ENCODE measurements around the gene TECR.
"Not testable (repeated sequence)": the region's sequence is repeated elsewhere in the genome, so short reads cannot be mapped to it uniquely, and the experiment has no call there.

TECR gene

DNA sequence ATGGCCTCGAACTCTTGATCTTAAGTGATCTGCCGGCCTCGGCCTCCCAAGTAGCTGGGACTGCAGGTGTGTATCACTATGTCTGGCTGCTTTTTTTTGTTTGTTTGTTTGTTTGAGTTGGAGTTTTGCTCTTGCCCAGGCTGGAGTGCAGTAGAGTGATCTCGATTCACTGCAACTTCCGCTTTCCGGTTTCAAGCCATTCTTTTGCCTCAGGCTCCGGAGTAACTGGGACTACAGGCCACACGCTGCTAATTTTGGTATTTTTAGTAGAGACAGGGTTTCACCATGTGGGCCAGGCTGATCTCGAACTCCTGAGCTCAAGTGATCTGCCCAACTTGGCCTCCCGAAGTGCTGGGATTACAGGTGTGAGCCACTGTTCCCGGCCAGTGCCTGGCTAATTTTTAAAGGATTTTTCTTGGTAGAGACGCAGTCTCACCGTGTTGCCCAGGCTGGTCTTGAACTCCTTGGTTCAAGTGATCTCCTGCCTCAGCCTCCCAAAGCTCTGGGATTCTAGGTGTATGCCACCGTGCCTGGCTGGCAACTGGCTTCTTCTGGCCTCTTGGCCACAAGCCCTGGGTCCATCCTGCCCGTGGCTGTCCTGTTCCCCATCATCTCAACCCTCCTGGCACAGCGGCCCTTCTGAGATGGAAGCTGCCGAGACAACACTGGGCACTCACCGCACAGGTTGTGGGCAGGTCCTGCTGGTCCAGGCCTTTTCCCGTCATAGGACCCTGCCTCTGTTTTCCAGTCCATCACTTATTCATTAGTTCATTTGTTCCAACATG, 11.5 kb downstream of the TECR start:
- DNase-seq, result no peak

DNA sequence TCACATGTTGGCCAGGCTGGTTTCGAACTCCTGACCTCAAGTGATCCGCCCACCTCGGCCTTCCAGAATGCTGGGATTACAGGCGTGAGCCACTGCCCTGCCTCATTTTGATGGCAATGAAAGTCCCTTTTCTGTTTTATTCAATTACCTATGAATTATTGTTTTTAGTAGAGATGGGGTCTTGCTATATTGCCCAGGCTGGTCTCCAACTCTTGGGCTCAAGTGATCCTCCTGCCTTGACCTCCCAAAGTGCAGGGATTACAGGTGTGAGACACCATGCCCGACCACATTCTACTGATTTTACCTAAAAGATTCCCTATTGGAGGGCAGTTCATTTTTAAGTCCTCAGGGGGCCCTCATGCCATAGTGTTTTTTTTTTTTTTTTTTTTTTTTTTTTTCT, 12.6 kb downstream of the TECR start:
- DNase-seq, result not testable (repeated sequence)

DNA sequence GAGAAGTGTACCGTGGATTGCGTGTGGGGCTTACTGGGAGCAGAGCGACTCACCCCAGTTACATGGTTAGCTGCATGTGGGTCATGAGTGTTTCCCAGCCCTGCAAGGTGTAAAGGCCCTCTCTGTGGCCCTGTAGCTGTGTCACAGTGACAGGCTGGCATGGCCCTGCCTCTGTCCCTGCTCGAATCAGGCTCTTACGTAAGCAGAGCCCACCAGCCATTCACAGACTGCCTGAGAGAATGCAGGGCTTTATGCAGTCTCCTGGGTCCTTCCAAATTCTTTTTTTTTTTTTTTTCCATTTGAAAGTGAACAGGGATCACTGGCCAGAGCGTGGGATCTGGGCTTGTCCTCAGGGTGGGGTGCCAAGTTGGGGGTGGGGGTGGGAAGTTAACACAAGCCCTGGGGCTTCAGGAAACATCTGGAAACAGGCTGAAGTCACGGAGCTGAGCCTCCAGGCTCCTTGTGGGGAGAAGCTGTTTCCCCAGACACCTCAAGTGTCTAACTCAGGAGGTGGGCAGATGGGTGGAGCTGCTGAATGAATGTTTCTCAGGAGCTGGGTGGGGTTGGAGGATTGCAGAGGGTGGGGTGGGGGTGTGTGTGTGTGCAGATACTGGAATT, 13.4 kb downstream of the TECR start:
- no peak for DNase-seq

DNA sequence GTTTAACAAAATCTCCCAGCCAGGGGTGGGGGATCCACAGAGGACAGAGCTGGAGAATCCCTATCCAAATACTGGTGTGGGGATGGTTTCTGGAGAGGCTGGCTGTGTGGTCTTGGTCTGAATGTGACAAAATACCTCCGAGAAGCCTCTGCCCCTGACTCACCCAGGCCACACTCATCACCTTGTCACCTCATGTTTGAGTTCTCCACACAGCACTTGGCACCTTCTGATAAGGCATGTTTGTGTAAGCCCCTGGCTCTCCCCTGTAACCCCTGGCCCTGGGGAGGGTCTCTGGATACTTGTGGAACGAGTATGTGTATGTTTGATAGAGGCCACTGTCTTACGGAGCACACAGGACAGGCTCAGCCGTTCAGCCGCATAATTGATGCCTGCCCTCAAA, 14.7 kb downstream of the TECR start:
- DNase-seq, result no peak

DNA sequence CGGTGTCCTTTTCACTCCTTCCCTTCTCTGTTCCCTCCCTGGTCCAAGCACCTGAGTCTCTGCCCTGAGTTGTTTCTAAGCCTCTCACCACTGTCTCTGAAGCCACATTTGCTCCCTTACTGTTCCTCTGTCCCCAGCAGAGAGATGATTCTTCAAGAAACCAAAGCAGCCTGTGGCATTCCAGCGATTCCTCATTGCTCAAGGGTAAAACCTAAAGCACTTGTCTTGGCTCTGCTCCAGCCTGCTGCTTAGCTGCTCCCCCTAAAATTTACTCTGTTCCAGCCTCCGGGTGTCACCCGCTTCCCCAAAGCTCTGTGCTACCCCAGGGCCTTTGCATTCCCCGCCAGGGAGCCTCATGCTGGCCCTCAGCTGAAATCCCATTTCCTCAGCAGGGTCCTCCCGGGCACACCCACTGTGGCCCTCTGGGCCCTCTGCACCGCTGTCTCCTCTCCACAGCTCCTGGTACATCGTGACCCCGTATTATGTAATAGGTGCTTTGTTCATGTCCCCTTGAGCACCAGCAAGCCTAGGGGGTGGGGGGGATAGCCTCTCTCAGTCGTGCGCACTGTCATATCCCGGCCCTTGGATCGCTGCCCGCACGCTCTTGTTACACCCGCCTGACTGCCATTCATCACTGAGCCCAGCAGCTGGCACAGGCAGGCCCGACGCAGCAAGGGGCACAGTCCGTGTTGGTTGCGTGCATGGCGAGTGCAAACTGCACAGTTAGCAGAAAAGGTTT, 15.8 kb downstream of the TECR start:
- DNase-seq, result no peak

DNA sequence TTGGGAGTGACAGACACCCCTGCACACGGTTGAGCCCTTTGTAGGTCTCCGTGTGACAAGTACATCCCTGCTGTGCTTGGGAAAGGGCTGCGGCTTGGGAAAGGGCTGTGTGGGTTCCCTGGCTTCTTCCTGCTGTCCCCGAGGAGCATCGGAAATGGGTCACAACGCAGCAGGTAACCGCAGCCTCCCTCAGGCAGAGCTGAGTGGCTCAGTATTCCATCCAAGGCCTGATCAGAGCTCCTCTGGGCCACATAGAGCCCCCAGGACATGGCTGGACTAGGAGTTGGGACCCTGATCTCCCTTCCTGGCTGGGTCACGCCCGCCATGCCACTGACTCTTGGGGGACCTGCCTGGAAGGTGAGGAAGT, 16.3 kb downstream of the TECR start:
- DNase-seq, result no peak

DNA sequence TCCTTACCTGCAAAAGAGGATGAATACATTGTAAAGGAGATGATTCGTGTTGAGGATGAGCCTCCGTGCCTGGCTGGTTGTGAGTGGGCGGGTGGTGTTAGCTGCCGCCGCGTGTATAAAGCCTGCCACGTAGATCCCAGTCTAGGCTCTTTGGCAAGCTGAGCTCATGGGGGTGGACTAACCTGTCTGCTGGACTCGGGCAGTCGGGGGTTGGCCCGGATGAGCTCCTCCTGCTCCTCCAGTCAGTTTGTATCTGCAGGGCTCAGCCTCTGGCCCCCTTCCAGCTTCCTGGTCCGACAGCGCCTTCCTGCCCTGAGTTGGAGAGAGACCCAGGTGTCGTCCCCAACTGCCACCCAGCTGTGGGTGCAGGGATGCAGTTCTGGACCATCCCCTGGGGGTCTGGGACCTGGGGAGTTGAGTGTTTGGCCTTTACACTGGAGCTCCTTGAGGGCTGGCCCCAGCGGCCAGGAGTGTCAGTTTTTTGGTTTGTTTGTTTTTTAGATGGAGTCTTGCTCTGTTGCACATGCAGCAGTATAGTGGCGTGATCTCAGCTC, 20.9 kb downstream of the TECR start:
- DNase-seq, result no peak

DNA sequence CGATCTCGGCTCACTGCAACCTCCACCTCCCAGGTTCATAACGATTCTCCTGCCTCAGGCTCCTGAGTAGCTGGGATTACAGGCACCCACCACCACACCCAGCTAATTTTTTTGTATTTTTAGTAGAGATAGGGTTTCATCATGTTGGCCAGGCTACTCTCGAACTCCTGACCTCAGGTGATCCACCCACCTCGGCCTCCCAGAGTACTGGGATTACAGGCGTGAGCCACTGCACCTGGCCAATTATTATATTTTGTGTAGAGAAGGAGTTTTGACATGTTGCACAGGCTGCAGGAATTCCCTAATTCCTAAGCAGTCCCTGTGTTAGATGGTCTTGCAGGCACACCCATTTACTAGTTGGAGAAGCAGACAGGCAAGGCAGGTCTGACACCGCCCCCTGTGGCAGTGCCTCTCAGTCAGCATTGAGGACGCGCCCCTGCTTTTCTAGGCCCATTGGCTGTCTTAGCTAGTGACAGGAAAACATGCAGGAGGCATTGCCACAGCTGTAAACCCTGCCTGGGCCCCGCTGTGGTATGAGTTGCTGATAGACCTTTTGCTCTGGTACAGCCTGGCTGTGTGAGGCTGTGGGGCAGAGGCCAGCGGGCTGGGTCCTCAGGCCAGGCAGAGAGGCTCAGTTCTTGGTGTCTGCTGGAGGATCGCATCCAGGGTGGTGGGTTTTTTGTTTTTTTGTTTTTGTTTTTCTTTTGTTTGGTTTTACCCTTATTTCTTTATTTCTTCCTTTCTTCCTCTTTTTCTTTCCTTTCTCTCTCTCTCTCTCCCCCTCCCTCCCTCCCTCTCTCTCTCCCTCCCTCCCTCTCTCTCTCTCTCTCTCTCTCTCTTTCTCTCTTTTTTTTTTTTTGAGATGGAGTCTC, 22.0 kb downstream of the TECR start:
- peak; percentile 78 for DNase-seq

DNA sequence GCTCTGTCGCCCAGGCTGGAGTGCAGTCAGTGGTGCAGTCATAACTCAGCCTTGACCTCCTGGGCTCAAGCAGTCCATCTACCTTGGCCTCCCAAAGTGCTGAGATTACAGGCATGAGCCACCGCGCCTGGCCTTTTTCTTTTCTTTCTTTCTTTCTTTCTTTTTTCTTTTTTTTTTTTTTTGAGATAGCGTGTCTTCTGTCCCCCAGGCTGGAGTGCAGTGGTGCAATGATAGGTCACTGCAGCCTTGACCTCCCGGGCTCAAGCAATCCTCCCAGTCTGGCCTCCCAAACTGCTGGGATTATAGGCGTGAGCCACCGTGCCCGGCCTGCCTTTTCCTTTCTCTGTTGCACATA, 22.6 kb downstream of the TECR start:
- not testable (repeated sequence) for DNase-seq

DNA sequence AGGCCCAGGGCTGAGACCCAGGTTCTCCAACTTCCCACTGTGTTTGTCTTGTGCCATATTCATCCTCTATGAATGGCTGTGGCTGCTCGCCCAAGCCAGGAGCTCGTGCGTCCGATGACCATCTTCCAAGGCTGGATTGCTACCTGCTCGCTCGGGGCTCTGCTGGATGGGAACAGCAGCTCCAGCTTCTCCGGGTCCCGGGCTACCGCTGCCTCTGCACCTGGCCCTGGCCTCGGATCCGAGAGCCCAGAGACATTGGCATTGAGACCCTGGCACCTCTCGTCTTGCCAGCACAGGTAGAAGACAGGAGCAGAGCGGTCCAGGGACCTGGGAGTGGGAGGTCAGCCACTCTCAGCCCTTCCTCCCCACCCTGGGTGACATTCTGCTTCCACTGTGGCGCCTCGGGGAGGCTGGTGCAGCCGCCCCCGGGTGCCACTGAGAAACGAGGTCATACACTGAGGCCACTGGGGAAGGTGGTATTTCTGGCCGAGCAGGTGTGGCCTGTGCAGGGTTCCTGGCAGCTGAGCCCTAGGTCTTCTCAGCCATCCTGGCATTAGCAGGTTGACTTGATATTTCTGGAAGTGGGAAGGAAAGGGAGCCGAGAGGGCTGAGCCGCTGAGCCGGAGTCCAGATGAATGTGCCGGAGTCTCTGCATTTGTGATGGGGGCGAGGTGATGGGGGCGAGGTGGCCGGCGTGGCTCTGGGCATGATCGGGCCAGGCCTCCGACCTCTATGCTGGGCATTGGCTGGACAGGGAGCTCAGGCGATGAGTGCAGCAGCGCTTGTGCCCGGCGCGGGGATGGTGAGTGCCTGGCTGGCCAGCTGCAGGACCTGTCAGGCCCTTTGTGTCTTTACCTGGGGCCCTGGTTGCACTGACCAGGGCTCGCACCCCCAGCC, 23.9 kb downstream of the TECR start:
- DNase-seq, result no peak

DNA sequence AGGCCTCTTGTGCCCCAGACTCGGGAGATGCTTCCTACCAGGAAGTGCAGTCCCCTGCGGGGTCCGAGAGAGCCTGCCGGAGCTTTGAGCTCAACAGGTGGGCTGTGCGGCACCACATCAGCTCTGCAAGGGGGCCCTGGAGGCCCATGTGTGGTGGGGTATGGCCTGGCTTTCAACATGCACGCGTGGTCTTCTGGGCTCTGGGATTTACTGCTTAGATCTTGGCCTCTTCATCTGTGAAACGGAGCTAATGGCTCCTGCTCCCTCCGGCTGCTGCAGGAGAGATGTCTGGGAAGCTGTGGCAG, 24.5 kb downstream of the TECR start:
- no peak for DNase-seq

DNA sequence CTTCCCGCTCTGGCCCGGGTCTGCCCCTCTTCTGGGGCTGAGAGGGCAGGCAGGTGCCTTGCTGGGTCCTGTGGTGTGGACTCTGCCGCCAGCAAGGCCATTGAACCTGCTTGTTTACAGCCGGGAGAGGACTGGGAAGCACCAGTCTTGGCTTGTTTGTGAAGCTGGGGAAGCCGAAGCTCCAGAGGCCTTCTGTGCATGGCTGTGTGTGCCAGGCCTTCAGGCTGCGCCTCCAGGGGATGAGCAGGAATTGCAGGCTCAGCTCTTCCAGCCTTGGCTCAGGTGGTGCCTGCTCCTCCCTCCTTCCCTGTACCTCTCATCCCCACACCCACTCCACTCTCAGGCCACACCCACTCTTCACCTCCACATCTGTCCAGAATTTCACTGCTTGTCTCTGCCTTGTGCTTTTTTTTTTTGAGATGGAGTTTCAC, 25.0 kb downstream of the TECR start:
- DNase-seq, result no peak

DNA sequence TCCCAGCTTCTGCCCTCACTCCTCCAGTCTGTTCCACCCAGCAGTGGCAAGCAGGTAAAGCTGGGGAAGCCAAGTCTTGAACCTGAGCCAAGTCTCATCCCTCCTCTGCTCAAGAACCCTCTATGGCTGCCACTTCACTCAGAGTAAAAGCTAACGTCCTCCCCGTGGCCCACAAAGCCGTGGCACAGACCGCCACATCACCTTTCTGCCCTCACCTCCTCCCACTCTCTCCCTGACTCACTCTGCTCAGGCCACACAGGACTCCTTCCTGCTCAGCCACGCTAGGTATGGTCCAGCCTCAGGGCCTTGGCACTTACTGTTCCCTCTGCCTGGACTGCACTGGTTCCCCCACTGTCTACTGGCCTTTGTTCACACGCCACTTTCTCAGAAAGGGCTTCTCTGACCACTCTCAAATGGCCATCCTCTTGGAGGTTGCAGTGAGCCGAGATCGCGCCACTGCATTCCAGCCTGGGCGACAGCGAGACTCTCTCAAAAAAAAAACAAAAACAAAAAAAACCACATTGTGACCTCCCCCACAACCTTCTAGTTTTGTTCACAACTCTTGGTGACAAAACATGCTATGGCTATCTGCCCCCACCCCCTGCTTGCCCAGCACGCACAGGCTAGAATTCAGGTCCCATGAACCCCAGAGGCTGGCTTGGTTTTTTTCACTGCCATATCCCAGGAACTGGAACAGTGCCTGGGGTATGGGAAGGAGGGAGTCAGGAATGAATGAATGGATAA, 26.7 kb downstream of the TECR start:
- no peak for DNase-seq

DNA sequence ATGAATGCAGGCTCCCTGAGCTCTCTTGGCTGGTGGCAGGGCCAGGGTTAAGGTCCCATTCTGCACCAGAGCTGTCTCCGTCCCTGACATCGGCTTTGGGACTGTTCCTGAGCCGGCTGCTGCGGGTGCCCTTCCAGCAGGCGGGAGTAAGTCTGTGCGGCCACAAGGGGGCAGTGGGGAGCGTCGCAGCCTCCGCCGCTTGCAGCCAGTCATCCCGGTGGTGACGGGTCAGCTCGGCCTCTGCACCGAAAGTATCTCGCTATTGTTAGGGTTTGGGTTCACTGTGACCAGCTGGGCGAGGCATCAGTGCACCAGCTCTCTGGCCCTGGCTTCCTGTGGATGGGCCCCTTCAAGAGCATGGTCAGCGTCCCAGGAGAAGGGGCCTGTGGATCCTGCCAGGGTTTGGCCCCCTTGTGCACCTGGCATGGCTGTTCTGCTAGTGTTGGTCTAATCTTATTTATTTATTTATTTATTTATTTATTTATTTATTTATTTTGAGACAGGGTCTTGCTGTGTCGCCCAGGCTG, 27.3 kb downstream of the TECR start:
- DNase-seq, result peak; percentile 67

DNA sequence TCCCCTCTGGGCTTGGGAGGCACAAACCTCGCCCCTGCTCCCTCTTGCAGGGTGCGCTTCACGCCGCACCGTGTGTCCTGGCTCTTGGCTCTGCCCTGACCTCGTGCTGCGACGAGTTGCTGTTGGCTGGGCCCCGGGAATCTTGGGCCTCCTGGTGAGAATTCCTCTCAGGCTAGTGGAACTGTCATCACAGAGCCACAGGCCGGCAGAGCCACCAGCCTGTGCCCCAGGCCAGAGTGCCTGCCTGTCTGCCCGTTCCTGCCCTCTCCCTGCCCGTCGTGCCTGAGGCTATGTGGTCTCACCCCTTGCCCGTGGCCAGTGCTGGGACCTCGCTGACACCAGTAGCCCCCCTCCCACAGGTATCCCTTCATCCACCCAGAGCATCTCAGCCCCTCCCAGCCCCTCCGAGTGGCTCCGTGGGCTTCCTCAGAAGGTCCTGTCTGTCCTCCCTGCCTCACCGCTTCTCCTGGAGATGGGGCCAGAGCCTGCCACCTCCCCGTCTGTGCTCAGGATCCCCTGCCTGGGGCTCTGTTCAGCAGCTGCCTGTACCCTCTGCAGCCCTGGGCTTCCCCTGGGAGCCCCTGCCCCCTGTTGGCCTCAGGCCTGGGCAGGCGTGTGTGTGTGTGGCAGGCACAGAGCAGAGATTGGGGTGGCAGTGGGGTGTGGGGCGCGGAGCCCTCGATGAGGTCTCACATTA, 29.1 kb downstream of the TECR start:
- no peak for DNase-seq

DNA sequence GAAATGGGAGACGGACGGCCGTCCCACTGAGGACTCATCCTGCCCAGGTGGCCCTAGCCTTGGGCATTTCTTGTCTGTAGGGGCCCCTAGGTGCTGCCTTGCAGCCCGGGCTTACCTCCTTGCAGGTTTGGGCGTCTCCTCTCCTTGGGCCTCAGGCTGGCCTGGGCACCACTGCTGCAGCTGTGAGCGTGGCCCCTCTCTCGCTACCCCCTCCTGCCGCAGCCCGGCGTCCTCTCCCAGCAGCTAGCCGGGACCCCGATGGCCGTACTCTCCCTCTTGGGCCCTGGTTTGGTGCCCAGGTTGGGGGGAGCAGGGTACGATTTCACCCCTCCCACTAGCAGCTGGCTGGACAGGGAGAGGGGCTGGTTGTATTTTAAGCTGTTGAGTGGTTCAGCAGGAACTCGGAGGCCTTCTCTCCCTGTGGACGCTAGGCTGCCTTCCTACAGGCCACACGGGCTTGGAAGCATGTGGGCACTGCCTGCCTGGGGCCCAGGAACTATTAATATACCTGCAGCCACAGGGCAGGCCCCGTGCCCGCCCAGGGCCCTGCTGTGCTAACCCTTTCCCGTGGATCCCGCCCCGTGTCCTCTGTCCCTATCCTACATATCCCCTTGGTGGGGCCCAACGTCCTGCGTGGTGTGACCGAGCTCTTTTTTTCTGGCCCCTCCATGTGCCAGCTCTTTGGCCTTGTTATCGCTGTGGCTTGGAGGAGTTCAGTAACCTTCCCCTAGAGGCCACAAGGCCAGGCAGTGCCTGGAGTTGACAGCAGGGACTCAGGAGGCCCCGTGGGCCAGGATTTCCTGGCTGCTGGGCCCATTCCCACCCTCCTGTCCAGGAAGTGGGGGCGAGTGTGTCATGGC, 30.8 kb downstream of the TECR start:
- no peak for DNase-seq

DNA sequence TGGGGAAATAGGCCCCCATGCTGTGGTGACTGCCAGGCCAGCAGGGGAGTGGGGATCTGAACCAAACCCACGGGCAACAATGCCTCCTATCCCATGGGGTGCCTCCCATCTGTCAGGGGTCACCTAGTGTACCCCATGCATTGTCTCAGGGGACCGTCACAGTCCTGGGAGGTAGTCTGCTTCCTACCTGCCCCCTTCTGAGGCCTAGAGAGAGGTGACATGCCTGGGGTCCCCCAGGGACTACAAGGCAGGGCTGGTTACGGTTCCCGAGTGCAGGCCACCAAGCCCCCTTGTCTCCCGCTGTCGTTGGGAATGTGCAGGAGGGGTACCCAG, 31.3 kb downstream of the TECR start:
- DNase-seq, result no peak

DNA sequence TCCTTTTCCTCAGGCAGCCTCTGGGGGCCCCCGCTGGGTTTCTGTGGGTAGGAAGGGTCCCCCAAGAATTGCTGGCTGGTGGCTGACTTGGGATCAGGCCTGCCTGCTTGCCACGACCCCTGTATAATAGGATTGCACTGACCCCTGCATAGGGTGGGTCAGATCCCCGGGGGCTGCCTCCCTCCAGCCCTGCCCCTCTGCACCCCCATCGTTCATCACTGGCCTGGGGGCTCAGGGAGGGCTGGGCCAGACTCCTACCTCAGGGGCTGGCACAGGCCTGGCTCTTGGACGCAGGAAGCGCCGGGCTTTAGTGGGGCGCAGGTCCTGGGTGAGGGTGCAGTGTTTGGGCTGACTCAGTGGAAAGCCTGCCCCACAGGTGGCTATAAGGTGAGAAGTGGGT, 31.9 kb downstream of the TECR start:
- DNase-seq, result no peak

DNA sequence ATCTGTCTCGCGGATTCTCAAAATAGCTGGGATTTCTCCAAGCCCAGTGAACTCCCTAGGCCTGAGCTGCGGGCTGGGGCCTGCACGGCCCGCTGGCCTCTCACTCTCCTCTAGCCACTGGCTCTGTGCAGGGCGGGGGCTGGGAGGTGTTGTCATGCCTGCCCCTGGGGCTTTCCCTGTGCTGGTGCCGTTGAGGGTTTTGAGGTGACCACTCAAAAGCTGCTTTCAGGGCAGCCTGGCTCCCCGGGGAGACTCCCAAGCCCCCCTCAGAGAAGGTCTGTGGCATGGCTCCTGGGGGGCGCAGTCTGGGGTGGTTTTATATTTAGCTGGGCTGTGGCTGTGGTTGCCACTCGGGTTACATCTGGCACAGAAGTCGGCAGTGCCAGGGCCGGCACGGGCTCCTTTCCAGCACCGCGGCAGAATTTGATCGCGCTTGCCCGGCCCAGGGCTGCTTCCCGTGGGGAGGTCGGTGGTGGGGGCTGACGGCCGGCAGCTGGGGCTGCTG, 32.5 kb downstream of the TECR start:
- DNase-seq, result no peak
